ENCODE data around the gene KRT20.

Gene KRT20

DNA sequence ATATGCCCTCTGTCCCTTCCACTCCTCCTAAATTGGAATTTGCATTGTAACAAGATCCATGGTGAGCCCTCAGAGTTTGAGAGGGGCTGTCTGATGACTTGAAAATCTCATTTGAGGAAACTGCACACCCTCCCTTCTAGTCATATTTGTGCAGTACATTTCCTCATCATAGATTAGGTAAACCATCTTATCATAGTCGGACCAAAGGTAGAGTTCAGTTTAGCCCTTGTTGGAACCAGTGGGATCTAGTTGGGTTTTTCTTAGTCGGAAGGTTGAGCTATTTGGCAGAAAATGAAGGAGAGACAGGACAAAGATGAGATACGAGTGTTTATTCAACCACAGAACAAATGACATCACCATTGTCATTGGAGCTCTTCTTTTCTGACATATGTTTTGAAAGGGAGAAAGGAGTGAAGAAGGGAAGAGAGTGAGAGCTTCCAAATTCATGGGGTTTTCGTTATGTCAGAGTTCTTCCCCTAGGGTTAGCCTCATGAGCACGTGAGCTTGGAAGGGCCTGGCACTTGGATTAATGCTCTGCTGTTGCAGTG lies 15.8 kb upstream of the KRT20 start:
- Histone ChIP-seq H3K79me2 (ENCODE audit: control insufficient read depth, insufficient read depth, low read length, unreplicated experiment) (no peaks in the 10 kb centered on the region), H3K4me3 (ENCODE audit: low read depth, low read length) (no peak overlapping the region), H3K27me3 (ENCODE audit: insufficient read depth, low read length) (no peaks in the 10 kb centered on the region), H3K4me1 (ENCODE audit: control insufficient read depth, insufficient read depth, low read length, unreplicated experiment) (peaks cover 22% of the 10 kb centered on the region), H3K36me3 (ENCODE audit: insufficient read depth, low read length) (no peaks in the 10 kb centered on the region), H3K27ac (ENCODE audit: low read depth, low read length) (no peak overlapping the region), H2AFZ (ENCODE audit: low read length, unreplicated experiment) (no peak overlapping the region)

DNA sequence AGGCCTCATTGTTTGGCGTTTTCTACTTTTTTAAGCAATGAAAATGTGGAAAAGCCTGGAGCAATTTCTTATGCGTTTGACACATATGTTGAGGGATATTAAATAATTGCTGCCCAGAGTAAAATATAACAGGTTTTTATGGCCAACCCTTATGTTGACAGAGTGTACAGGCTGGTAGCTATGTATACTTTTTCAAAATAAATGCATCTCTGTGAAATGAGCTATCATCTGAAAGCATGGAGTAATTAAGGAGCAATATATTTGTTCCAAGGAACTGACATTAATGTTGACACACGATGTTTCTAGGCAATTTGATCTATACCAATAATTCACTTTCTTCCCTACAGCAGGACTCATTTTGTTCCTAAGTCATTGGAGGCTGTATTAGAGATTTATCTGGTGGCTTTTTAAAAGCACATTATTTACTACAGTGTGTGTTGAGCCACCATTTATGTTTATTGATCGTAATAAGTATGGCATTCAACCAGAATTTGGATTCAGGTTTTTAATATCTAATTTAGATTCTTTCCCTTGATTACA lies 11.9 kb upstream of the KRT20 start:
- H3K36me3 ChIP-seq (ENCODE audit: insufficient read depth, low read length): no peaks in the 10 kb centered on the region
- no peaks in the 10 kb centered on the region for H3K79me2 ChIP-seq (ENCODE audit: control insufficient read depth, insufficient read depth, low read length, unreplicated experiment)
- no peak overlapping the region for H3K27ac ChIP-seq (ENCODE audit: low read depth, low read length)
- H3K4me1 ChIP-seq (ENCODE audit: control insufficient read depth, insufficient read depth, low read length, unreplicated experiment): peaks cover 4% of the 10 kb centered on the region
- H3K27me3 ChIP-seq (ENCODE audit: insufficient read depth, low read length): no peaks in the 10 kb centered on the region
- no peak overlapping the region for H3K4me3 ChIP-seq (ENCODE audit: low read depth, low read length)
- no peak overlapping the region for H2AFZ ChIP-seq (ENCODE audit: low read length, unreplicated experiment)

DNA sequence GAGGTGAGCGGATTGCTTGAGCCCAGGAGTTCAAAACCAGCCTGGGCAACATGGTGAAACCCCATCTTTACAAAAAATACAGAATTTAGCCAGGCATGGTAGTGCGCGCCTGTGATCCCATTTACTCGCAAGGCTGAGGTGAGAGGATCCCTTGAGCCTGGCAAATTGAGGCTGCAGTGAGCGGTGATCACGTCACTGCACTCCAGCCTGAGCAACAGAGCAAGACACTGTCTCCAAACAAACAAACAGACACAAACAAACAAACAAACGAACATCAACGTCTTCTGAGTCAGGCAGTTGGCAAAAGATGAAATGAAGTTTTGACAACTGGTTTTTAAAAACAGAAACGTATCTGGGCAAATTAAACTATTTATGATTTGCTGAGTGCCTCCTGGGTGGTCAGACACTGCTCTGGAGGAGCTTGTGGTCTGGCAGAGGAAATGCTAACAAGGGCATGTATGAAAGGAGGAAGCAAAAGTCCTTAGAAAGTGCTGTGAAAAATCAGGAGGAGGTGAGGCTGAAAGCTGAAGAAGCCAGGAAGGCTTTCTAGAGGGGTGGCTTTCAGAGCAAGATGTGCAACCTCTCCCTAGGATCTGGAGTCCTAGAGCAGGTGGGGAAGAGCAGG lies 10.2 kb upstream of the KRT20 start:
- H3K27me3 ChIP-seq (ENCODE audit: insufficient read depth, low read length): no peaks in the 10 kb centered on the region
- H3K79me2 ChIP-seq (ENCODE audit: control insufficient read depth, insufficient read depth, low read length, unreplicated experiment): no peaks in the 10 kb centered on the region
- peak overlapping the region; percentile 49 for H2AFZ ChIP-seq (ENCODE audit: low read length, unreplicated experiment)
- H3K36me3 ChIP-seq (ENCODE audit: insufficient read depth, low read length): no peaks in the 10 kb centered on the region
- H3K4me1 ChIP-seq (ENCODE audit: control insufficient read depth, insufficient read depth, low read length, unreplicated experiment): no peaks in the 10 kb centered on the region
- H3K27ac ChIP-seq (ENCODE audit: low read depth, low read length): no peak overlapping the region
- no peak overlapping the region for H3K4me3 ChIP-seq (ENCODE audit: low read depth, low read length)

DNA sequence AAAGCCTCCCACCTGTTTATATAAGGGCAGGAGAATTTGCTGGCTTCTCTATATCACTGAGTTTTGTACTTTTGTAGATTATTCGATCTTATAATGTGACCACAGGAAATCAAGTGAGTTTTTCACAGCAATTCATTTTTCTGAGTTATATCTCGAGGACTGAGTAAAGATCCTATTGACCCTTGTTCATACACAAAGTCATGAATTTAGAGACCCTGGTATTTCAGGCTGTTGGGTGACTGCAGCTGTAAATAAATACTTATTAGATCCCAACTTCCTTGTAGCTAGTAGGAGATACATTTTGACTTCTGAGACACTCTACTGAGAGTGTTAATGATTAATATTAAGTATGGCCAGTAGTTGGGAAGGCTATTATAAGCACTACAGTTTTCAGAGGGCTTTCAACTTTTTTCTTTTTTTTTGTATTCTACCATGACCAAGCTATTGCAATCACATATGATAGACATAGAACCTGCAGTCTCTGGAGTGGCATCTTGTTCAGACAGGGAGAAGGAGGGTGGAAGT lies 3.2 kb upstream of the KRT20 start:
- H2AFZ ChIP-seq (ENCODE audit: low read length, unreplicated experiment): no peak overlapping the region
- no peak overlapping the region for H3K4me3 ChIP-seq (ENCODE audit: low read depth, low read length)
- no peaks in the 10 kb centered on the region for H3K79me2 ChIP-seq (ENCODE audit: control insufficient read depth, insufficient read depth, low read length, unreplicated experiment)
- no peaks in the 10 kb centered on the region for H3K4me1 ChIP-seq (ENCODE audit: control insufficient read depth, insufficient read depth, low read length, unreplicated experiment)
- H3K27me3 ChIP-seq (ENCODE audit: insufficient read depth, low read length): peaks cover 6% of the 10 kb centered on the region; the same call in 1 of the 2 replicates
- H3K36me3 ChIP-seq (ENCODE audit: insufficient read depth, low read length): no peaks in the 10 kb centered on the region
- no peak overlapping the region for H3K27ac ChIP-seq (ENCODE audit: low read depth, low read length)

DNA sequence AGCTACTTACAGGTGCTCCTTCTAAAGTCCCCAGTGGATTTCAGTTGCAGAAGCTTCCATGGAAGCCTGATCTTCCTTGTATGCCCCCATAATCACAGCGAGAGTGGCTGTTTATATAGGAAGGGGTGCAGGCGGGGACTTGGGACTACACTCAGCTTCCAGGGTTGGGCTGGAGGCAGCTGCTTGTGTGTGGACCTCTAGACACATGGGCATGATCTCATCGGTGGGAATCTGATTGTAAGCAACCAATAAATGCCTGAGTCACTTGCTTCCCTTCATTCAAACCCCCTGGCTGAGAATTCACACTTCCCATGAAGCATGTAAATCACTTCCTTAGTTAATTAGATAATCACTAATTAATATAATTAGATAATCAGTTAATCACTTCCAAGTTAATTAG lies 1.0 kb upstream of the KRT20 start:
- Histone ChIP-seq H2AFZ (ENCODE audit: low read length, unreplicated experiment) (no peak overlapping the region), H3K79me2 (ENCODE audit: control insufficient read depth, insufficient read depth, low read length, unreplicated experiment) (no peaks in the 10 kb centered on the region), H3K4me1 (ENCODE audit: control insufficient read depth, insufficient read depth, low read length, unreplicated experiment) (no peaks in the 10 kb centered on the region), H3K4me3 (ENCODE audit: low read depth, low read length) (no peak overlapping the region), H3K36me3 (ENCODE audit: insufficient read depth, low read length) (no peaks in the 10 kb centered on the region), H3K27ac (ENCODE audit: low read depth, low read length) (no peak overlapping the region), H3K27me3 (ENCODE audit: insufficient read depth, low read length) (peaks cover 6% of the 10 kb centered on the region; the same call in 1 of the 2 replicates)

DNA sequence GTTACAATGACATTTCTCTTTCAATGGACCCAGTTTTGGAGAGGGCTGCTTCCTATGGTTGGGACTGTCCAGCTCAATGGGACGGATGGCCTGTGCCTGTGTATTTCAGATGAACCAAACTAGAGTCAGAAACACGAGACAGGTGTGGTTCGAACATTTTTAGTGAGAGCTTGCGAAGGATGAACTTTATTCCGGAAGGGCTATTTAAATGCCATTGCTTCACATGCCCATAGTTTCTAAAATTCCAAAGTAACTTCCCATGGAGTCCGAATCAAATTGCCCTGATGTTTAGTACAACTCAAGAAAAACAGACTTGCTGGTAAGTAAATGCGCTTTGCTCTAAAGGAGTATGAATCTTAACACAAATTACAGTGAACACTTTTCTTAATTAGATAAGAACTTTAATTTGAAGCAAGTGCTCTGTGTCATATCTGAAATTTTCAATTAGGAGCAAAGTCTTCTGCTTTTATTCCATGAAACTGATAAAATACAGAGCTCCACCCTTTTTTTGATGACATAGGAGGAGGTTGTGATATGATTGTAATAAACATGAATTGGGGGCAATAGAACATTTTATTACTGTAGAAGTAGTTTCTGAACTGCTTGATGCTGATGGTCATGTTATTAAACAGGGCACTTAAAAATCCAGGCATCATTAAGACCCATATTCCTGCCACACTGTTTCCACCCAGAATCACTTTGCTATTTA lies 1.3 kb downstream of the KRT20 start:
- Histone ChIP-seq H3K79me2 (ENCODE audit: control insufficient read depth, insufficient read depth, low read length, unreplicated experiment) (no peaks in the 10 kb centered on the region), H3K27me3 (ENCODE audit: insufficient read depth, low read length) (peaks cover 5% of the 10 kb centered on the region; the same call in 1 of the 2 replicates), H3K4me1 (ENCODE audit: control insufficient read depth, insufficient read depth, low read length, unreplicated experiment) (no peaks in the 10 kb centered on the region), H3K27ac (ENCODE audit: low read depth, low read length) (no peak overlapping the region), H3K36me3 (ENCODE audit: insufficient read depth, low read length) (no peaks in the 10 kb centered on the region), H3K4me3 (ENCODE audit: low read depth, low read length) (no peak overlapping the region), H2AFZ (ENCODE audit: low read length, unreplicated experiment) (no peak overlapping the region)

DNA sequence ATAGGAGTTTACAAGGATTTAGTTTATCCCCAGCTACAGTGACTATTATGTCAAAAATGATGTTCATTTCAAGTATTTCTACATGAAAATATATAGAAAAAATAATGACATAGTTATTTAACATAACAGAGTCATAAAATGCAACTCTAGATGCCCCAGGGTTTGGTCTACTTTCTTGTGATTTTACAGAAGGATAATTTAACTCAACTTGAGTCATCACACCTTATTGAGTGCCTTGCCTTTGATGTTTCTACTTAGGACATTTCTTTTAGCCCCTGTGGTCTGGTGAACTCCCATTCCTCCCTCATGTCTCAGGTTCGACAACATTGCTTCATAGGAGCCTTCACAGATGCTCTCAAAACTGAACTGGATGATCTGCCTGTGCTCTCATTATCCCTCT lies 2.0 kb downstream of the KRT20 start:
- Histone ChIP-seq H3K4me1 (ENCODE audit: control insufficient read depth, insufficient read depth, low read length, unreplicated experiment) (no peaks in the 10 kb centered on the region), H3K27me3 (ENCODE audit: insufficient read depth, low read length) (no peaks in the 10 kb centered on the region), H3K4me3 (ENCODE audit: low read depth, low read length) (no peak overlapping the region), H3K79me2 (ENCODE audit: control insufficient read depth, insufficient read depth, low read length, unreplicated experiment) (no peaks in the 10 kb centered on the region), H3K27ac (ENCODE audit: low read depth, low read length) (no peak overlapping the region), H3K36me3 (ENCODE audit: insufficient read depth, low read length) (no peaks in the 10 kb centered on the region), H2AFZ (ENCODE audit: low read length, unreplicated experiment) (no peak overlapping the region)

DNA sequence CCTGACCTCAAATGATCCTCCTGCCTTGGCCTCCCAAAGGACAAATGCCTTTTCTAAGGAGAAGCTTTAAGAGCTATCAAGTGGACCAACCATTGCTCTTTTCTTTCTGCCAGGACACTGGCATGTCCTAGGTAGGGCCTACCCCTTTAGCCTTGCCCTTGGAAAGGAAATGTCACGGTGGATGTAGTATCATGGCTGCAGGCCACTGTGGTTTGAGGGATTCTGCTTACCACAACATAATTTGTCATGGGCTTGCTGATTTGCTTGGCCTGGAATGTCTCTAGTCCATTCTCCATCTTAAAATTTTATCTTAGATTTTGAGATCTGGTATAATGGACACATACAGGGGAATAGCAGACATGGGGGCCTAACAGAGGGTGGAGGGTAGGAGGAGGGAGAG lies 6.0 kb downstream of the KRT20 start:
- Histone ChIP-seq H3K4me1 (ENCODE audit: control insufficient read depth, insufficient read depth, low read length, unreplicated experiment) (no peaks in the 10 kb centered on the region), H2AFZ (ENCODE audit: low read length, unreplicated experiment) (no peak overlapping the region), H3K79me2 (ENCODE audit: control insufficient read depth, insufficient read depth, low read length, unreplicated experiment) (no peaks in the 10 kb centered on the region), H3K4me3 (ENCODE audit: low read depth, low read length) (no peak overlapping the region), H3K36me3 (ENCODE audit: insufficient read depth, low read length) (no peaks in the 10 kb centered on the region), H3K27ac (ENCODE audit: low read depth, low read length) (no peak overlapping the region), H3K27me3 (ENCODE audit: insufficient read depth, low read length) (no peaks in the 10 kb centered on the region)

DNA sequence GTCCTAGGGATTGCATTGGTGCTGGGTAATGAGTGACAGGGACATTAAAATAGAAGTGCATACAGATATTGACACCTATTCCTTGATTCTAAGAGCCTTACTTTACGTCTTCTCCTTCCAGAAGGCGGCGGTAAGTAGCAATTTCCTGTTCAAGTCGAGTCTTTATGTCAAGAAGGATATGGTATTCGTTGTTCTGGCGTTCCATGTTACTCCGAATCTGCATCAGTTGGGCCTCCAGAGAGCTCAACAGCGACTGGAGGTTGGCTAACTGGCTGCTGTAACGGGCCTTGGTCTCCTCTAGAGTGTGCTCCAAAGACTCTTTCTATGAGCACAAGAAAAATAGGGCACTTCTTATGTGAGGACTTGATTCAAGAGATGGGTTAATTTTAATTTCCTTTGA lies 7.0 kb downstream of the KRT20 start:
- Histone ChIP-seq H3K27me3 (ENCODE audit: insufficient read depth, low read length) (no peaks in the 10 kb centered on the region), H3K79me2 (ENCODE audit: control insufficient read depth, insufficient read depth, low read length, unreplicated experiment) (no peaks in the 10 kb centered on the region), H3K27ac (ENCODE audit: low read depth, low read length) (no peak overlapping the region), H3K4me1 (ENCODE audit: control insufficient read depth, insufficient read depth, low read length, unreplicated experiment) (no peaks in the 10 kb centered on the region), H3K4me3 (ENCODE audit: low read depth, low read length) (no peak overlapping the region), H2AFZ (ENCODE audit: low read length, unreplicated experiment) (no peak overlapping the region), H3K36me3 (ENCODE audit: insufficient read depth, low read length) (no peaks in the 10 kb centered on the region)

DNA sequence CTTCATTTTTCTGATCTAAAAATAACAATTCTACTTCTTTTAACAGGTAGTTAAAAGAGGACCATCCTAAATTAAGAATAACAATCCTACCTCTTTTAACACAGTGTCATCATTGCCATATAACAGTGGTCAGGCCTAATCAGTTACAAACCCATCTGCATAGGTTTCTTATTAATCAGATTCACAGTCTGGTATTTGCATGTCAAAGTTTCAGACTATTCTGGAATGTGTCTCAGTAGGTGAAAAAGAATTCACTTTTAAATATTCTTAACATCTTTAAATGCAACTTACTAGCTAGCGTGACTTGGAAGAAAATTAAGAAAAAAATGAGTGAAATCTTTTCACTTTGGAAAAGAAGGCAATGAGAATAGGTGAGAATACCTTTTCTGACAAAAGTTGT lies 11.2 kb downstream of the KRT20 start:
- Histone ChIP-seq H3K4me1 (ENCODE audit: control insufficient read depth, insufficient read depth, low read length, unreplicated experiment) (no peaks in the 10 kb centered on the region), H3K36me3 (ENCODE audit: insufficient read depth, low read length) (no peaks in the 10 kb centered on the region), H2AFZ (ENCODE audit: low read length, unreplicated experiment) (no peak overlapping the region), H3K4me3 (ENCODE audit: low read depth, low read length) (no peak overlapping the region), H3K79me2 (ENCODE audit: control insufficient read depth, insufficient read depth, low read length, unreplicated experiment) (no peaks in the 10 kb centered on the region), H3K27me3 (ENCODE audit: insufficient read depth, low read length) (no peaks in the 10 kb centered on the region), H3K27ac (ENCODE audit: low read depth, low read length) (no peak overlapping the region)
